Activated naive CD8-positive, alpha-beta T cell treated with anti-CD3 and anti-CD28 coated beads, Interleukin-2, amount 50 U/mL, for 24 hours (primary cell): ENCODE data around the gene ACHE.
"Not testable (repeated sequence)": the region's sequence is repeated elsewhere in the genome, so short reads cannot be mapped to it uniquely, and the experiment has no call there.

Experiments
- ATAC-seq: fragments of 150-1000 bp; cut with Tn5 transposase; one replicate; pipeline ENCODE4 v1.10.0; 2021
- DNase-seq: peaks from one replicate; pipeline ENCODE4 v3.0.0; 2021
- H3K27ac Mint-ChIP-seq: one replicate; pipeline ENCODE4 v1.8.0; 2021; ENCODE audit warnings: mild to moderate bottlenecking, mixed read lengths
- H3K27me3 Mint-ChIP-seq: one replicate; pipeline ENCODE4 v1.8.0; 2021; ENCODE audit warnings: mixed read lengths
- H3K36me3 Mint-ChIP-seq: one replicate; pipeline ENCODE4 v1.8.0; 2021; ENCODE audit warnings: low read depth, mixed read lengths
- H3K4me1 Mint-ChIP-seq: one replicate; pipeline ENCODE4 v1.8.0; 2021; ENCODE audit warnings: mixed read lengths
- H3K4me3 Mint-ChIP-seq: one replicate; pipeline ENCODE4 v1.8.0; 2021; ENCODE audit warnings: mild to moderate bottlenecking, moderate library complexity, mixed read lengths
- H3K9me3 Mint-ChIP-seq: one replicate; pipeline ENCODE4 v1.8.0; 2021; ENCODE audit warnings: mixed read lengths

ACHE gene

DNA sequence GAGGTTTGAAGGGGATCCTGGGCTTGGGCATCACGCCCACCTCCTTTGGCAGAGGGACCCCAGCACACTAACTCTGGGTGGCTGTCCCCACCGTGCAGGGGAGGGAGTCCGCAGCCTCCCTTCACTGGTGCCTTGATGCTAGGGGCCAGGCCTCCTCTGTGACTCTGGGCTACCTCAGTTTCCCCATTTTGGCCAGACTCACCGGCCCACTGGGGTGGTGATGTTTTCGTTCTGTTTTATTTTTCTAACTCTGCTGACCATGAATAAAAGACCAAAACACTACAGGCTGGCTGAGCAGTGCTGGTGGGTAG lies 29.0 kb downstream of the ACHE start:
- H3K36me3 Mint-ChIP-seq = peaks cover 16% of the 10 kb centered on the region
- H3K9me3 Mint-ChIP-seq = no peaks in the 10 kb centered on the region
- H3K4me3 Mint-ChIP-seq = peak overlapping the region; percentile 87
- peaks cover 17% of the 10 kb centered on the region for H3K4me1 Mint-ChIP-seq
- H3K27ac Mint-ChIP-seq = peak overlapping the region; percentile 92
- ATAC-seq = no peak
- DNase-seq = no peak
- no peaks in the 10 kb centered on the region for H3K27me3 Mint-ChIP-seq

DNA sequence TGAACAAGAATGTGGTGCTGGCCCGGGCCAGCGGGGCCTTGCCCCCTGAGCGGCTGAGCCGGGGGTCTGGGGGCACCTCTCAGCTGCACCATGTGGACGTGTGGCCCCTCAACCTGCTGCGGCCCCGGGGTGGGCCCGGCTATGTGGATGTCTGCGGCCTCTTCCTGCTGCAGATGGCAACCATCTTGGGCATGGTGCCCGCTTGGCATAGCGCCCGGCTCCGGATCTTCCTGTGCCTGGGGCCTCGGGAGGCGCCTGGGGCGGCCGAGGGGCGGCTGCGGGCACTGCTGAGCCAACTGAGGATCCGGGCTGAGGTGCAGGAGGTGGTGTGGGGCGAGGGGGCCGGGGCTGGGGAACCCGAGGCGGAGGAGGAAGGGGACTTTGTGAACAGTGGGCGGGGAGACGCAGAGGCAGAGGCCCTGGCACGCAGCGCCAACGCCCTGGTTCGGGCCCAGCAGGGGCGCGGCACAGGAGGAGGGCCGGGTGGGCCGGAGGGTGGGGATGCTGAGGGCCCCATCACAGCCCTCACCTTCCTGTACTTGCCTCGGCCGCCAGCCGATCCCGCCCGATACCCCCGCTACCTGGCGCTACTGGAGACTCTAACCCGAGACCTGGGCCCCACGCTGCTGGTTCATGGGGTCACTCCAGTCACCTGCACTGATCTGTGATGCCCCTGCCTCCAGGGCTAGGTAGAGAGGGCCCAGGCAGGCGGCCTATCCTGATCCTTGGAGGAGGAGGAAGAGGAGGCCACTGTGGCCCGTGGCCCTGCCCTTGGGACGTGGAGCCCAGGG lies 29.6 kb downstream of the ACHE start:
- ATAC-seq (peak; percentile 39), DNase-seq (peak; percentile 44)
- peak overlapping the region; percentile 87 for H3K4me3 Mint-ChIP-seq
- peak overlapping the region; percentile 92 for H3K27ac Mint-ChIP-seq
- peaks cover 13% of the 10 kb centered on the region for H3K36me3 Mint-ChIP-seq
- no peaks in the 10 kb centered on the region for H3K27me3 Mint-ChIP-seq
- H3K9me3 Mint-ChIP-seq = no peaks in the 10 kb centered on the region
- peaks cover 17% of the 10 kb centered on the region for H3K4me1 Mint-ChIP-seq

DNA sequence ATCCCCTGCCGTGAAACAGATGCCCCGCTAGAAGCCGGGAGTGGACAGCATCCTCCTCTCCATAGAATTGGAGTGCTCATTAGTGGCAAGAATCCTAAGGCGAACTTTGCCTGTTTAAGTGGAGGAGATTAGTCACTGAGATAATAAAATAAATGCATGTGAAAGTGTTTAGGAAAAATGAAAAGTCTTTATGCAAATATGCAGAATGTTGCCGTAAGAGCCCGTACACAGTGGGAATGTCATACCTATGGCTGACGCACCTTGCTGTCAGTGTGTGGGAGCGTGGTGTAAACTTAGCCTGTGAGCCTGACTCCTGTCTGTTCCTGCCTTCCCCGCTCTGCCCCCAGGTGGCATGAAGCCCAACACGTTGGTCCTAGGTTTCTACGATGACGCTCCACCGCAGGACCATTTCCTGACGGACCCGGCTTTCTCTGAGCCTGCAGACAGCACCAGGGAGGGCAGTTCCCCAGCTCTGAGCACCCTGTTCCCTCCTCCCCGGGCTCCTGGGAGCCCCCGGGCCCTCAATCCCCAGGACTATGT lies 30.2 kb downstream of the ACHE start:
- Mint-ChIP-seq H3K4me3 (no peak overlapping the region), H3K27ac (no peak overlapping the region), H3K27me3 (no peaks in the 10 kb centered on the region), H3K4me1 (peaks cover 17% of the 10 kb centered on the region), H3K9me3 (no peaks in the 10 kb centered on the region), H3K36me3 (peaks cover 15% of the 10 kb centered on the region)
- DNase-seq (no peak), ATAC-seq (no peak)

DNA sequence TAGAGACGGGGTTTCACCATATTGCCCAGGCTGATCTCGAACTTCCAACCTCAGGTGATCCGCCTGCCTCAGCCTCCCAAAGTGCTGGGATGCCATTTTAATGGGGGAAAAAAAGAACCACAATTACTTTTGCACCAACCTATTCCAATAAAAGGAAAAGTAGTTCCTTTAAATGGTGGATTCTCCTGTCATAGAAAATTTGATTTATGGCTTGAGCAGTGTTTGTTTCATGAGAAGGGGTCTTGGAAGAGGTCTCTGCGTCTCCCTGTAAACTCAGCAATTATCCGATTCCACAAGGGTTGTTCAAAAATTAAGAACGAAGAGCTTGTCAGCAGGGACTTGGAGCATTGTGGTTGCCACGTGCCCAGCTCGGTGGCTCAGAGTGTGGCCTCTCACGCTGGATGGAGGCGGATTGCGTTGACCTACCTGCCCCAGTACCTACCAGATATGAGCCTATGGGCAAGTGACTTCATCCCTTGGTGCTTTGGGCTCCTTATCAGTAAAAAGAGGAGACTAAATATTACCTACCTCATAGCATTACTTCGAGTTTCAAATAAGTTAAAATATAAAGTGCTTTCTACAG lies 31.3 kb downstream of the ACHE start:
- no peak for DNase-seq
- no peak for ATAC-seq
- Mint-ChIP-seq H3K9me3 (no peaks in the 10 kb centered on the region), H3K36me3 (peaks cover 15% of the 10 kb centered on the region), H3K4me3 (no peak overlapping the region), H3K27me3 (no peaks in the 10 kb centered on the region), H3K4me1 (peaks cover 17% of the 10 kb centered on the region), H3K27ac (no peak overlapping the region)

DNA sequence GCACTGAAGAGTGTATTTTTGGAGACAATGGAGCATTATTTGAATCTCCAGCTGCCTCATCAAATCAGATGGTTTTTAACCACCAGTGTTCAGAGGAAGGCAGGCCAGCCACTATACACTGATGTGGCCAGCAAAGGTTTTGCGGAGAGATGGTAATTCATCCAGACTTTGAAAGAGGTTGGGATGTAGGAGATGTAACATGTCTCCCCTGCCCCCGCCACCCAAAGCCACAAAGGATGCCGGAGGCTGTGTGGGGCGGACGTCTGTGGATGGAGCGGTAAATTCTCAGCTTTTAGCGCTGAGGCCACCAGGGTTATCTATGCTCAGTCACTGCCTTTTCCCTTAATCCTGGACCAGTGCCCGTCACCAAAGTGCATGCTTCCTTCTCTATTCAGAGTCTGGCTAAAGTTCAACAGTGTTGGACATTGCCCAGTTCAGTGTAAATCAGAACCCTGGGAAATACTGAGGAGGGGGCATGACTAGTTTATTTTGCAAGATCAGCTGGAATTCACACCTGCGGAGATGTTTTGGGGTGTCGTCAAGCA lies 32.2 kb downstream of the ACHE start:
- H3K4me3 Mint-ChIP-seq = no peak overlapping the region
- ATAC-seq (no peak), DNase-seq (no peak)
- H3K27me3 Mint-ChIP-seq = no peaks in the 10 kb centered on the region
- H3K9me3 Mint-ChIP-seq = no peaks in the 10 kb centered on the region
- H3K27ac Mint-ChIP-seq = no peak overlapping the region
- H3K36me3 Mint-ChIP-seq = peaks cover 15% of the 10 kb centered on the region
- H3K4me1 Mint-ChIP-seq = peaks cover 15% of the 10 kb centered on the region

DNA sequence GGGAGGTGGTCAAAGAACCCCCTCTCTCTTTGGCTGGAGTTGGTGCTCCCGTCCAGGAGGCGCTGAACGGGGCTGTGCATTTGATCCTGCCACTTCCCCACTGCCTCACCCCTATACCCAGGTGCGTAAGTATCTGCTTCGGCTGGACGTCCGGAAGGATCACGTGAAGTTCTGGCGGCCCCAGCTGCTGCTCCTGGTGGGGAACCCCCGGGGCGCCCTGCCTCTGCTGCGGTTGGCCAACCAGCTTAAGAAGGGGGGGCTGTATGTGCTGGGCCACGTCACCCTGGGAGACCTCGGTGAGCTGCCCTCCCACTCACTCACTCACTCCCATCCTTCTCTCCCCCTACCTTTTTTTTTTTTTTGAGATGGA lies 34.1 kb downstream of the ACHE start:
- Mint-ChIP-seq H3K4me3 (no peak overlapping the region), H3K27ac (no peak overlapping the region), H3K36me3 (peaks cover 14% of the 10 kb centered on the region), H3K4me1 (peaks cover 6% of the 10 kb centered on the region), H3K9me3 (no peaks in the 10 kb centered on the region), H3K27me3 (no peaks in the 10 kb centered on the region)
- DNase-seq = no peak
- no peak for ATAC-seq

DNA sequence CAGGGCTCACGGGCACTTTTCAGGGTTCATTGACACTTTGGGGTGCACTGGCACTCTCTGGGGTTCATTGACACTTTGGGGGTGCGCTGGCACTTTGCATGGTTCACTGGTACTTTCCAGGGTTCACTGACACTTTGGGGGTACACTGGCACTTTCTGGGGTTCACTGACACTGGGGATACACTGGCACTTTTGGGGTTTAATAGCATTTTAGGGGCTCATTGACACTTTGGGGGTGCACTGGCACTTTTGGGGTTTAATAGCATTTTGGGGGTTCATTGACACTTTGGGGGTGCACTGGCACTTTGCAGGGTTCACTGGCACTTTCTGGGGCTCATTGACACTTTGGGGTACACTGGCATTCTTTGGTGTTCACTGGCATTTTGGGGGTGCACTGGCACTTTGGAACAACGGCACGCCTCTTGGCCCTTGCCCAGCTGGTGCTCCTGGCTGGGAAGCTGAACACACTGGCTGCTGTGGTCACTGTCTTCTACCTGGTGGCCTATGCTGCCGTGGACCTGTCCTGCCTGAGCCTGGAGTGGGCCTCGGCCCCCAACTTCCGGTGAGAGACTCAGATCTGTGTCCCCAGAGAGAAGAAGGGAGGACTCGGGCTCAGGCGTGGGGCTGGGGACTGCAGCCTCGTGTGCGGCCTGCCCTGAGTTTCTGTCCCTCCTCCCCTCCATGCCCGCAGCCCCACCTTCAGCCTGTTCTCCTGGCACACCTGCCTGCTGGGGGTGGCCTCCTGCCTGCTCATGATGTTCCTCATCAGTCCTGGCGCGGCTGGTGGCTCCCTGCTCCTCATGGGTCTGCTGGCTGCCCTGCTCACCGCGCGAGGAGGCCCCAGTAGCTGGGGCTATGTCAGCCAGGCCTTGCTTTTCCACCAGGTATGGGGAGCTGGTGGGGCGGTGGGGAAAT lies 34.7 kb downstream of the ACHE start:
- DNase-seq (no peak), ATAC-seq (no peak)
- Mint-ChIP-seq H3K27me3 (no peaks in the 10 kb centered on the region), H3K4me3 (no peak overlapping the region), H3K36me3 (peaks cover 14% of the 10 kb centered on the region), H3K4me1 (peaks cover 2% of the 10 kb centered on the region), H3K27ac (no peak overlapping the region), H3K9me3 (no peaks in the 10 kb centered on the region)

DNA sequence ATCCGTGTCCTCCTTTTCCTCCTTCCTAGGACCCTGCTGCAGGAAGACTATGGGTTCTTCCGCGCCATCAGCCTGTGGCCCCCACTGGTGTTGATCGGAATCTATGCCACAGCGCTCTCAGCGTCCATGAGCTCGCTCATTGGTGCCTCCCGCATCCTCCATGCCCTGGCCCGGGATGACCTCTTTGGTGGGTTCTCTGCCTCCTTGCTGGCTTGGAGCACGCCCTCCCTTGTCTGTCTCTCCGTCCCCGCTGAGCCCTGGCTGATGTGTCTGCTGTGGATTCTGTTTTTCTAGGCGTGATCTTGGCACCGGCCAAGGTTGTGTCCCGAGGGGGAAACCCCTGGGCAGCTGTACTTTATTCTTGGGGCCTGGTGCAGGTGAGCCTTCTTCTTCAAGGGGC lies 35.8 kb downstream of the ACHE start:
- H3K36me3 Mint-ChIP-seq = peaks cover 14% of the 10 kb centered on the region
- no peaks in the 10 kb centered on the region for H3K9me3 Mint-ChIP-seq
- H3K4me3 Mint-ChIP-seq = no peak overlapping the region
- DNase-seq (no peak), ATAC-seq (no peak)
- H3K27me3 Mint-ChIP-seq = no peaks in the 10 kb centered on the region
- H3K4me1 Mint-ChIP-seq = no peaks in the 10 kb centered on the region
- no peak overlapping the region for H3K27ac Mint-ChIP-seq

DNA sequence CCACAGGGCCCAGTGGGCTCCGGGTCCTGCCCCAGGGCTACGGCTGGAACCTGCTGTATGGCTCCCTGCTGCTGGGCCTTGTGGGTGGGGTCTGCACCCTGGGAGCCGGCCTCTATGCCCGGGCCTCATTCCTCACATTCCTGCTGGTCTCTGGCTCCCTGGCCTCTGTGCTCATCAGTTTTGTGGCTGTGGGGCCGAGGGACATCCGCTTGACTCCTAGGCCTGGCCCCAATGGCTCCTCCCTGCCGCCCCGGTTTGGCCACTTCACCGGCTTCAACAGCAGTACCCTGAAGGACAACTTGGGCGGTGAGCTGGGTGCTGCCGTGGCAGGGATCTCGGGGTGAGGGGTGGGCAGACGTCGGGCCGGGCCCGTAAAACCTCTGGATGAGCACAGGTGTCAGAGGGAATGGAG lies 38.8 kb downstream of the ACHE start:
- Mint-ChIP-seq H3K36me3 (peaks cover 5% of the 10 kb centered on the region), H3K27ac (no peak overlapping the region)

DNA sequence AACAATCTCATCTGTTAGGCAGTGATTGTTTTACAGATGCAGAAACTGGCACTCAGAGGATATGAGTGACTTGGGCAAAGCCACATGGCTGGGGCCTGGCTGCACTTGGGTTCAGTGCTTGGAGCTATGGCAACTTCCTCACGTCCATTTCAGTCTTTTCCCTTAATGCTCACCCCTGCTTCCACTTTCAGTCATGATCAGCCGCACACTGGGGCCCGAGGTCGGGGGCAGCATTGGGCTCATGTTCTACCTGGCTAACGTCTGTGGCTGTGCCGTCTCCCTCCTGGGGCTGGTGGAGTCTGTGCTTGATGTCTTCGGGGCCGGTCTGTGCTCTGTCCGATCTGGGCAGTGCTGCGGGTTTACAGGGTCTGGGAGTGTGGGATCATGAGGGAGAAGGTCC lies 40.2 kb downstream of the ACHE start:
- Mint-ChIP-seq H3K4me1 (peaks cover 14% of the 10 kb centered on the region), H3K27ac (no peak overlapping the region), H3K36me3 (peaks cover 1% of the 10 kb centered on the region), H3K9me3 (no peaks in the 10 kb centered on the region), H3K27me3 (no peaks in the 10 kb centered on the region), H3K4me3 (no peak overlapping the region)
- DNase-seq = no peak
- ATAC-seq = no peak

More for the DNA sequence above, 38.8 kb downstream of the ACHE start:
- no peak for ATAC-seq
- Mint-ChIP-seq H3K4me1 (peaks cover 9% of the 10 kb centered on the region), H3K4me3 (no peak overlapping the region), H3K27me3 (no peaks in the 10 kb centered on the region), H3K9me3 (no peaks in the 10 kb centered on the region)
- no peak for DNase-seq

DNA sequence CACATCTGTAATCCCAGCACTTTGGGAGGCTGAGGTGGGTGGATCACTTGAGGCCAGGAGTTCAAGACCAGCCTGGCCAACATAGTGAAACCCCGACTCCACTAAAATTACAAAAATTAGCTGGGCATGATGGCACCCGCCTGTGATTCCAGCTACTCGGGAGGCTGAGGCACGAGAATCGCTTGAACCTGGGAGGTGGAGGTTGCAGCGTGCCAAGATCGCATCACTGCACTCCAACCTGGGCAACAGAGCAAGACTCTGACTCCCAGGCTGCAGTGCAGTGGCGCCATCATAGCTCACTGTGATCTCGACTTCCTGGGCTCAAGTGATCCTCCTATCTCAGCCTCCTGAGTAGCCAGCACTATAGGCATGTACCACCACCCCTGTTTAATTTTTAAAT lies 40.8 kb downstream of the ACHE start:
- H3K4me1 Mint-ChIP-seq = peaks cover 14% of the 10 kb centered on the region
- DNase-seq, H3K9me3 Mint-ChIP-seq, H3K36me3 Mint-ChIP-seq, ATAC-seq, H3K27me3 Mint-ChIP-seq, H3K4me3 Mint-ChIP-seq, H3K27ac Mint-ChIP-seq: not testable (repeated sequence)

DNA sequence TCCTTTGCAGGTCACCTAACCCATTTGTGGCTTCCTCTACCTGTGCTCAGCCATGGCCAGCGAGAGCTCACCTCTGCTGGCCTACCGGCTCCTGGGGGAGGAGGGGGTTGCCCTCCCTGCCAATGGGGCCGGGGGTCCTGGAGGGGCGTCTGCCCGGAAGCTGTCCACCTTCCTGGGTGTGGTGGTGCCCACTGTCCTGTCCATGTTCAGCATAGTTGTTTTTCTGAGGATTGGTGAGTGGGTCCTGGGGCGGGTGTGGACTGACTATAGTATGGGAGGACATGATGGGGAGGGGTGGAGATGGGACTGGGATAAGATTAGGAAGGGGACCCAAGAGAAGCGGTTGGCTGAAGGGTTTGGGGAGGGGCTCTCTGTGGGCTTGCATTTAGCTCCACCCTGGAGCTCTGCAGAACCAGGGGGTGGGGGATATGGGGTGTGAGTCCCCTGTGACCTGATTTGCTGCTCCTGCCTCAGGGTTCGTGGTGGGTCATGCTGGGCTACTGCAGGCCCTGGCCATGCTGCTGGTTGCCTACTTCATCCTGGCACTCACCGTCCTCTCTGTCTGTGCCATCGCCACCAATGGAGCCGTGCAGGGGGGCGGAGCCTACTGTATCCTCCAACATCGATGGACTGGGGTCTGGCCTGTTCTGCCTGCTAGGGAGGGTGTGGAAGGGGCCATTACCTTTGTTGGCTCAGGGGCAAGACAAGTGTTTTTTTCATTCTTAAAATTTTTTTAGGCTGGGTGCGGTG lies 41.4 kb downstream of the ACHE start:
- Mint-ChIP-seq H3K27ac (no peak overlapping the region), H3K9me3 (no peaks in the 10 kb centered on the region), H3K4me3 (no peak overlapping the region), H3K27me3 (no peaks in the 10 kb centered on the region), H3K36me3 (no peaks in the 10 kb centered on the region), H3K4me1 (peaks cover 14% of the 10 kb centered on the region)
- ATAC-seq (no peak), DNase-seq (no peak)

DNA sequence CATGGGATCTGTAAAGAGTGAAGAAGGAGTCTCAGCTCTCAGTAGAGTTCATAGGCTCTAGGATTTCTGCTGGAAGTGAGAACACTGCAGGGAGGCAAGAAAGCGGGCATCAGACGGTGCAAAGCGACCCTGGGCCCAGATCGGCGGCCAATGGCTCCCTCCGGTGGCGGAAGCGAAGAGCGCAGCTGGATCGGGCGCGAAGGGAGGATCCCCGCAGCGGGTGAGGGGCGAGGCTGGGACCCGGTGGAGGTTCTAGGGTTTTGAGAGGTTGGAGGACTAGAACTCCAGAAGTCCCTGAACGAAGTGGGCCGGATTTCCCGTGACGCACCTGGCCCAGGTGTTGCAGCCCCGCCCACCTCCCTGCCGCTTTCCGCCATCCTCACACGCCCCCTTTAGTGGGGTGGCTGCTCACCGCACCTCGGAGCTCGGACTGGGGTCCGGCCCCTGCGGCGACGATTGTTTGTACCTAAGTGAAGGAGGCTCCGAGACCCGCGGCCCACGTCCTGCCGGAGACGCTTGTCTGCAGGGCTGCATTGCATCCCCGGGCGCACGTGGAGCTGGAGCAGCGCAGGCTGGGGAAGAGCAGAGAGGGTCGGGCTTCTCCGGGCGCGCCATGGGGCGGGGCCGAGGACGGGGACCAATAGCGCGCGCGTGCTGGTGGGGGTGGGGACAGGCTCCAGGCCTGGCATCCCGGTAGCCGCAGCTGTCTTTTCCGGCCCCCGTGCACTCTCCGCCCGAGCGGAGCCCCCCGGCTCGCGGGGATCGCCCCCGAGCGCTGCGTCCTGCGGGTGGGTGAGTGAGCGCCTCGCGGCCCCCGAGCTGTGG lies 43.4 kb downstream of the ACHE start, which contains the start of gene SLC12A9:
SLC12A9 (plus strand) TSS at position 666 of the 825 bp plus-strand sequence. CDS start 1,485 bp downstream, outside the sequence.
- peak; percentile 89 for DNase-seq
- Mint-ChIP-seq H3K27ac (peak within 1 kb of the TSS; percentile 78), H3K36me3 (no peaks in the 10 kb centered on the region), H3K4me1 (peaks cover 14% of the 10 kb centered on the region), H3K4me3 (peak within 1 kb of the TSS; percentile 86), H3K27me3 (no peaks in the 10 kb centered on the region), H3K9me3 (no peaks in the 10 kb centered on the region)
- peak; percentile 98 for ATAC-seq
